Measurements from ENCODE around the gene PDE6B.

PDE6B gene

DNA sequence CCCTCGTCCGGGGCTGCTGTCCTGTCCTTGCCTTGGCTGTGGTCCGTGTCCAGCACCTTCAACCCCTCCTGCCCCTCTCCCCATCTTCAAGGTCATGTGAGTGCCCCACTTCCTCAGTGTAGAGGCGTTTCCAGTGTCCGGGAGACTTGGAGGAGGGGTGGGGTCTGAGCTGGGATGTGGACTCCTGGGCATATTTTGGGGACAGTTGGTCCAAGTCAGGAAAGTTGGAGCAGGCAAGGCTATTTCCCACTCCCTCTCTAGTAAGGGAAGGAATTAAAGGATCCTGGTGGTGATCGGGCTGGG lies 83.2 kb downstream of the PDE6B start:
- Histone ChIP-seq H3K9ac (ENCODE audit: low read length) (no peak overlapping the region), H3K9me3 (ENCODE audit: insufficient read depth, low read length) (no peaks in the 10 kb centered on the region), H3K79me2 (ENCODE audit: low read length) (peaks cover 78% of the 10 kb centered on the region), H3K27me3 (ENCODE audit: low read depth, low read length) (no peaks in the 10 kb centered on the region), H2AFZ (ENCODE audit: low read depth, low read length) (no peak overlapping the region), H3K4me3 (ENCODE audit: low read length) (no peak overlapping the region), H3K27ac (ENCODE audit: low read length) (no peak overlapping the region), H3K36me3 (replicated peaks; ENCODE audit: low read depth, low read length) (peaks cover 33% of the 10 kb centered on the region), H4K20me1 (ENCODE audit: insufficient read depth, low read length) (peaks cover 44% of the 10 kb centered on the region), H3K4me1 (ENCODE audit: low read length) (peaks cover 11% of the 10 kb centered on the region), H3K4me2 (ENCODE audit: low read length) (no peak overlapping the region)
- TF ChIP-seq, protein P1, sequence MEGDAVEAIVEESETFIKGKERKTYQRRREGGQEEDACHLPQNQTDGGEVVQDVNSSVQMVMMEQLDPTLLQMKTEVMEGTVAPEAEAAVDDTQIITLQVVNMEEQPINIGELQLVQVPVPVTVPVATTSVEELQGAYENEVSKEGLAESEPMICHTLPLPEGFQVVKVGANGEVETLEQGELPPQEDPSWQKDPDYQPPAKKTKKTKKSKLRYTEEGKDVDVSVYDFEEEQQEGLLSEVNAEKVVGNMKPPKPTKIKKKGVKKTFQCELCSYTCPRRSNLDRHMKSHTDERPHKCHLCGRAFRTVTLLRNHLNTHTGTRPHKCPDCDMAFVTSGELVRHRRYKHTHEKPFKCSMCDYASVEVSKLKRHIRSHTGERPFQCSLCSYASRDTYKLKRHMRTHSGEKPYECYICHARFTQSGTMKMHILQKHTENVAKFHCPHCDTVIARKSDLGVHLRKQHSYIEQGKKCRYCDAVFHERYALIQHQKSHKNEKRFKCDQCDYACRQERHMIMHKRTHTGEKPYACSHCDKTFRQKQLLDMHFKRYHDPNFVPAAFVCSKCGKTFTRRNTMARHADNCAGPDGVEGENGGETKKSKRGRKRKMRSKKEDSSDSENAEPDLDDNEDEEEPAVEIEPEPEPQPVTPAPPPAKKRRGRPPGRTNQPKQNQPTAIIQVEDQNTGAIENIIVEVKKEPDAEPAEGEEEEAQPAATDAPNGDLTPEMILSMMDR (IDR thresholded peaks at IDR 0.05; ENCODE audit: low read depth, low read length): no peak
- no peak for TF ChIP-seq EZH2phosphoT487 (IDR thresholded peaks at IDR 0.05; ENCODE audit: low read depth)

DNA sequence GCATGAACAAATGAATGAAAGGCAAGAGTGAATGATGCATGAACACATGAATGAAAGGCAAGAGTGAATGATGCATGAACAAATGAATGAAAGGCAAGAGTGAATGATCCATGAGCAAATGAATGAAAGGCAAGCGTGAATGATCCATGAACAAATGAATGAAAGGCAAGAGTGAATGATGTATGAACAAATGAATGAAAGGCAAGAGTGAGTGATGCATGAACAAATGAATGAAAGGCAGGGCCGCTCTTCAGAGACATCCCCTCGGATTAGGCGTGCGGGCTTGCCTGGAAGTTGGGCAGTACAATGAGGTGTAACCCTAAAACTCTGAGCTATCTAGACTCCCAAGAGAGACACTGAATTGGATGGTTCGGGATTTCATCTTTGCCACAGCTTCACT lies 84.0 kb downstream of the PDE6B start:
- H3K79me2 ChIP-seq (ENCODE audit: low read length): peaks cover 85% of the 10 kb centered on the region
- H3K4me3 ChIP-seq (ENCODE audit: low read length): no peak overlapping the region
- no peak overlapping the region for H3K9ac ChIP-seq (ENCODE audit: low read length)
- H3K36me3 ChIP-seq (replicated peaks; ENCODE audit: low read depth, low read length): peaks cover 39% of the 10 kb centered on the region
- H3K27me3 ChIP-seq (ENCODE audit: low read depth, low read length): no peaks in the 10 kb centered on the region
- peaks cover 51% of the 10 kb centered on the region for H4K20me1 ChIP-seq (ENCODE audit: insufficient read depth, low read length)
- H3K9me3 ChIP-seq (ENCODE audit: insufficient read depth, low read length): no peaks in the 10 kb centered on the region
- no peak overlapping the region for H3K4me2 ChIP-seq (ENCODE audit: low read length)
- no peak overlapping the region for H3K27ac ChIP-seq (ENCODE audit: low read length)
- no peak overlapping the region for H2AFZ ChIP-seq (ENCODE audit: low read depth, low read length)
- H3K4me1 ChIP-seq (ENCODE audit: low read length): peaks cover 11% of the 10 kb centered on the region
- no peak for TF ChIP-seq EZH2phosphoT487 (IDR thresholded peaks at IDR 0.05; ENCODE audit: low read depth)
- TF ChIP-seq, protein P1 (IDR thresholded peaks at IDR 0.05; ENCODE audit: low read depth, low read length): no peak

DNA sequence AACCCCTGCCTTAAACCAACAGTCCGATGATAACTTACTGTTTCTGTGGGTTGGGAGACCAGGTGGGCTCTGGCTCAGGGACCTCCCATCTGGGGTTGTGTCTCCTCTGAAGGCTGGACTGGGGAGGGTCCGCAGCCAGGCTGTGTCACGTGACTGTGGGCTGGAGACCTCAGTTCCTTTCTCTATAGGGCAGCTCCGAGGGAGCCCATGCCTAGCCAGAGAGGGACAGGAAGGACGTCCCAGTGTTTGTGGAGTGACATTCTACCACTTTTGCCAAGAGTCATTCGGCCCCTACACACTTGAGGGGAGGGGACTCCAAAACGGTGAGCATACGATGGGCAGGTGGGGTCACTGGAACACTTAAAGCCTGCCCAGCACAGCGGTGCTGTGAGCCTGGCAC lies 84.7 kb downstream of the PDE6B start:
- H3K9me3 ChIP-seq (ENCODE audit: insufficient read depth, low read length): no peaks in the 10 kb centered on the region
- no peak for TF ChIP-seq EZH2phosphoT487 (IDR thresholded peaks at IDR 0.05; ENCODE audit: low read depth)
- TF ChIP-seq, protein P1 (IDR thresholded peaks at IDR 0.05; ENCODE audit: low read depth, low read length): no peak
- H3K9ac ChIP-seq (ENCODE audit: low read length): no peak overlapping the region
- H2AFZ ChIP-seq (ENCODE audit: low read depth, low read length): no peak overlapping the region
- H3K4me1 ChIP-seq (ENCODE audit: low read length): peaks cover 8% of the 10 kb centered on the region
- H4K20me1 ChIP-seq (ENCODE audit: insufficient read depth, low read length): peaks cover 57% of the 10 kb centered on the region
- no peak overlapping the region for H3K4me2 ChIP-seq (ENCODE audit: low read length)
- H3K27ac ChIP-seq (ENCODE audit: low read length): no peak overlapping the region
- H3K27me3 ChIP-seq (ENCODE audit: low read depth, low read length): no peaks in the 10 kb centered on the region
- H3K36me3 ChIP-seq (replicated peaks; ENCODE audit: low read depth, low read length): peaks cover 42% of the 10 kb centered on the region
- no peak overlapping the region for H3K4me3 ChIP-seq (ENCODE audit: low read length)
- peaks cover 93% of the 10 kb centered on the region for H3K79me2 ChIP-seq (ENCODE audit: low read length)

DNA sequence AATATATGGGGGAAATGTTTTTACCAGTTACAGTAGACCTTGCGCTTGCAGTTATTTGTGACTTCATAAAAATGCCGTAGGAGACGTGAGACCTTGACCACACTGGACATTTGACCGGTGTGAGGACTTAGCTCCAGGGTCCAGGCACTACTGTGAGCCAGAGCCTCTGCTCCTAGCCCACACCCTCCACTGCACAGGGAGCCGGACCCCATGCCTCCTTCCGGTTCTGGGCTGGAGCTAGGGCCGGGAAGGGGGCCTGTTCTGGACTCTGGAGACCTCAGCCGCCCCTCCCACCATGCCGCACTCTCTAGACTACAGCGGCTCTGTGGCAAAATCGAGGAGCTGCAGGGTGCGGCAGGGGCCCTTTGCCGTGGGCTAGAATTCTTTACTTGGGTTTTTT lies 85.5 kb downstream of the PDE6B start:
- H3K4me2 ChIP-seq (ENCODE audit: low read length): no peak overlapping the region

More for the DNA sequence above, 85.5 kb downstream of the PDE6B start:
- H3K36me3 ChIP-seq (replicated peaks; ENCODE audit: low read depth, low read length): peaks cover 42% of the 10 kb centered on the region
- H3K4me1 ChIP-seq (ENCODE audit: low read length): peaks cover 6% of the 10 kb centered on the region
- no peaks in the 10 kb centered on the region for H3K27me3 ChIP-seq (ENCODE audit: low read depth, low read length)
- no peak overlapping the region for H3K4me3 ChIP-seq (ENCODE audit: low read length)
- H2AFZ ChIP-seq (ENCODE audit: low read depth, low read length): no peak overlapping the region
- no peak overlapping the region for H3K27ac ChIP-seq (ENCODE audit: low read length)
- H4K20me1 ChIP-seq (ENCODE audit: insufficient read depth, low read length): peaks cover 60% of the 10 kb centered on the region
- H3K9ac ChIP-seq (ENCODE audit: low read length): no peak overlapping the region
- H3K9me3 ChIP-seq (ENCODE audit: insufficient read depth, low read length): no peaks in the 10 kb centered on the region
- H3K79me2 ChIP-seq (ENCODE audit: low read length): peaks cover 96% of the 10 kb centered on the region
- TF ChIP-seq, protein P1 (IDR thresholded peaks at IDR 0.05; ENCODE audit: low read depth, low read length): no peak
- no peak for TF ChIP-seq EZH2phosphoT487 (IDR thresholded peaks at IDR 0.05; ENCODE audit: low read depth)
